Ishikawa (cell line): Measurements from ENCODE around the gene TIMM23.
A peak's percentile ranks its signal among the peaks of the same experiment; 100 is the strongest.

Source experiments
- EGR1 ChIP-seq: IDR thresholded peaks from 2 replicates; pipeline ENCODE4 v1.6.1; 2012
- EP300 ChIP-seq: IDR thresholded peaks from 2 replicates; pipeline ENCODE4 v1.6.1; 2012; ENCODE audit warnings: borderline replicate concordance
- TAF1 ChIP-seq: IDR thresholded peaks from 2 replicates; pipeline ENCODE4 v1.6.1; 2012; ENCODE audit warnings: low read depth, mild to moderate bottlenecking
- TCF12 ChIP-seq: IDR thresholded peaks from 2 replicates; pipeline ENCODE4 v1.6.1; 2012; ENCODE audit warnings: low read depth
- TF ChIP-seq, protein P1 (sequence below): IDR thresholded peaks from 2 replicates; pipeline ENCODE4 v1.6.1; 2012; ENCODE audit warnings: low read depth, mild to moderate bottlenecking
- TF ChIP-seq, protein P2 (sequence below): IDR thresholded peaks from 2 replicates; pipeline ENCODE4 v1.6.1; 2012
- TF ChIP-seq, protein P3 (sequence below): IDR thresholded peaks from 2 replicates; pipeline ENCODE4 v1.6.1; 2012

DNA sequence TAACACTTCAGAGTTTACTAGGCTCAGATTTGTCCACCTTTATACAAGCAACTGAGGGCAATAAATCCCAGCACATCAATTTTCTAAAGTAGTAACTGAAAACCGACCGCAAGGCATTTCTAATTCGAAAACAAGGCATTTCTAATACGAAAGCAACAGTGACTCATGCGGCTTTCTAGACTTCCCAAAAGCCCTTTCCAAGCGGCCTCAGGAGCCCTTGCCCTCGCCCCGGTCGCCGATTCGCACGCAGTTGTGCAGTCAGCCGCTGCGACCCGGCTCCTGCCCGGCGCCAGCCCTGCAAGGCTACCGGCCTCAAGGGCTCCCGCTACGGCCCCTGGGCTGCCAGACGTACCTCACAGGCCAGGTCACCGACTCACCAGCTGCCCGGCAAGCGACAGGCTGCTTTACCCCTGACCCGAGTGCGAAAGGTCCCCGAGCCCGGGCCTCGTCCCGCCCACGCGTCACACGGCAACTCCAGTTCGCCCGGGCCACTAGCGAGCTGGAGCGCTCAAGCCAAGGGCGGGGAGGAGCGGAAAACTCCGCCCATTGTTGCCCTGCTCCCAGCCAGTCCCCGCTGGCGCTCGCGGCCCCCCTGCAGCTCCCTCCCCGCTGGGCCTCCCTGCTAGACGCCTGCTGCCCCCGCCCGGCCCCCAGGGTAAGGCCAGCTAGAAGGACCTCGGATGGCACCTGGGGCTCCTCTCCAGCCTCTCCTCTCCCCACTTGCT lies 50.9 kb downstream of the TIMM23 start:
- TF ChIP-seq EP300 (no peak), TAF1 (peak; percentile 49), EGR1 (peak; percentile 95), TCF12 (peak; percentile 33; the same call in 1 of the 2 replicates)
- TF ChIP-seq, protein P1, sequence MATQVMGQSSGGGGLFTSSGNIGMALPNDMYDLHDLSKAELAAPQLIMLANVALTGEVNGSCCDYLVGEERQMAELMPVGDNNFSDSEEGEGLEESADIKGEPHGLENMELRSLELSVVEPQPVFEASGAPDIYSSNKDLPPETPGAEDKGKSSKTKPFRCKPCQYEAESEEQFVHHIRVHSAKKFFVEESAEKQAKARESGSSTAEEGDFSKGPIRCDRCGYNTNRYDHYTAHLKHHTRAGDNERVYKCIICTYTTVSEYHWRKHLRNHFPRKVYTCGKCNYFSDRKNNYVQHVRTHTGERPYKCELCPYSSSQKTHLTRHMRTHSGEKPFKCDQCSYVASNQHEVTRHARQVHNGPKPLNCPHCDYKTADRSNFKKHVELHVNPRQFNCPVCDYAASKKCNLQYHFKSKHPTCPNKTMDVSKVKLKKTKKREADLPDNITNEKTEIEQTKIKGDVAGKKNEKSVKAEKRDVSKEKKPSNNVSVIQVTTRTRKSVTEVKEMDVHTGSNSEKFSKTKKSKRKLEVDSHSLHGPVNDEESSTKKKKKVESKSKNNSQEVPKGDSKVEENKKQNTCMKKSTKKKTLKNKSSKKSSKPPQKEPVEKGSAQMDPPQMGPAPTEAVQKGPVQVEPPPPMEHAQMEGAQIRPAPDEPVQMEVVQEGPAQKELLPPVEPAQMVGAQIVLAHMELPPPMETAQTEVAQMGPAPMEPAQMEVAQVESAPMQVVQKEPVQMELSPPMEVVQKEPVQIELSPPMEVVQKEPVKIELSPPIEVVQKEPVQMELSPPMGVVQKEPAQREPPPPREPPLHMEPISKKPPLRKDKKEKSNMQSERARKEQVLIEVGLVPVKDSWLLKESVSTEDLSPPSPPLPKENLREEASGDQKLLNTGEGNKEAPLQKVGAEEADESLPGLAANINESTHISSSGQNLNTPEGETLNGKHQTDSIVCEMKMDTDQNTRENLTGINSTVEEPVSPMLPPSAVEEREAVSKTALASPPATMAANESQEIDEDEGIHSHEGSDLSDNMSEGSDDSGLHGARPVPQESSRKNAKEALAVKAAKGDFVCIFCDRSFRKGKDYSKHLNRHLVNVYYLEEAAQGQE, result no peak
- TF ChIP-seq, protein P2, sequence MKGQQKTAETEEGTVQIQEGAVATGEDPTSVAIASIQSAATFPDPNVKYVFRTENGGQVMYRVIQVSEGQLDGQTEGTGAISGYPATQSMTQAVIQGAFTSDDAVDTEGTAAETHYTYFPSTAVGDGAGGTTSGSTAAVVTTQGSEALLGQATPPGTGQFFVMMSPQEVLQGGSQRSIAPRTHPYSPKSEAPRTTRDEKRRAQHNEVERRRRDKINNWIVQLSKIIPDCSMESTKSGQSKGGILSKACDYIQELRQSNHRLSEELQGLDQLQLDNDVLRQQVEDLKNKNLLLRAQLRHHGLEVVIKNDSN, result peak; percentile 27; the same call in 1 of the 2 replicates
- TF ChIP-seq, protein P3, sequence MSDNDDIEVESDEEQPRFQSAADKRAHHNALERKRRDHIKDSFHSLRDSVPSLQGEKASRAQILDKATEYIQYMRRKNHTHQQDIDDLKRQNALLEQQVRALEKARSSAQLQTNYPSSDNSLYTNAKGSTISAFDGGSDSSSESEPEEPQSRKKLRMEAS, result peak; percentile 76
